Ovary (tissue), 10 donors: ENCODE results near the gene SLC7A5. TPM values are rescaled to one million over a fixed set of nuclear protein-coding genes. Genes with fewer than 3 reads are reported as not detected.
"Not testable (repeated sequence)": the region's sequence is repeated elsewhere in the genome, so short reads cannot be mapped to it uniquely, and the experiment has no call there.

Experiments
- DNase-seq, 5 donors: peaks; one replicate each; pipeline ENCODE4 v3.0.0-alpha.2; 2019 to 2020
- H3K27ac ChIP-seq, 2 donors: fragments of 200-600 bp; one replicate each; pipeline versions ENCODE4 v1.5.1 to v1.8.0; 2019 to 2022
- H3K27me3 ChIP-seq: fragments of 200-600 bp; one replicate; pipeline ENCODE4 v1.8.0; 2022
- H3K36me3 ChIP-seq: fragments of 200-600 bp; sonication (generic); one replicate; pipeline ENCODE4 v1.5.1; 2019
- H3K4me1 ChIP-seq: one replicate; pipeline ENCODE4 v1.8.1; 2013; ENCODE audit warnings: mild to moderate bottlenecking, moderate library complexity; ENCODE audit not compliant: insufficient read depth
- H3K4me3 ChIP-seq: fragments of 200-600 bp; sonication (generic); one replicate; pipeline ENCODE4 v1.5.1; 2017
- H3K9me3 ChIP-seq, 2 donors: fragments of 200-600 bp in 1 of 2; sonication (generic) in 1 of 2; one replicate each; pipeline versions ENCODE4 v1.5.1 to v1.8.1; 2013 to 2019; ENCODE audit warnings: mild to moderate bottlenecking in 1 of 2, moderate library complexity in 1 of 2
- CTCF ChIP-seq, 3 donors: fragments of 450-650 bp in 2 of 3; fragments of 200-600 bp in 1 of 3; IDR thresholded peaks; one replicate each; pipeline versions ENCODE4 v1.5.1 to v1.8.0; 2016 to 2022; ENCODE audit warnings: antibody characterized with exemption in 3 of 3, mild to moderate bottlenecking in 1 of 3
- EP300 ChIP-seq: sonication (generic); formaldehyde crosslinking; IDR thresholded peaks from one replicate; pipeline ENCODE4 v1.6.1; 2017; ENCODE audit warnings: antibody characterized with exemption
- POLR2A ChIP-seq: fragments of 450-650 bp; IDR thresholded peaks from one replicate; pipeline ENCODE4 v1.6.1; 2017; ENCODE audit warnings: antibody characterized with exemption, mild to moderate bottlenecking, moderate library complexity
- WGBS, 3 donors: extraction: QIAGEN DNeasy Blood & Tissue Kit in 1 of 3; methylation state at CpG; one replicate each; pipeline versions ENCODE4 v1.1.5 to v1.1.7; 2013 to 2017; 5-methylcytosine and 5-hydroxymethylcytosine counted together
- intact Hi-C, 4 donors: fragments of 100-400 bp; cut with DNase I; formaldehyde crosslinking; loops; one replicate each; pipeline versions ENCODE4 v1.11.0 to v1.15.1; 2022 to 2023
- long read RNA-seq, 3 donors: library from polyadenylated mRNA in 2 of 3; unstranded in 2 of 3; transcript quantifications; one replicate each; pipeline ENCODE4 v2.0.0 and lab custom pipeline, GENCODE V29; 2021 to 2026
- polyA plus RNA-seq, 2 donors: library from polyadenylated mRNA; stranded (reverse); fragments of 200-250 nt in 1 of 2; fragments of 350-450 nt in 1 of 2; fragmentation: Illumina TruSeq in 1 of 2; extraction: RNeasy Lipid Tissue Mini Kit (QIAGEN cat#74804) in 1 of 2; gene quantifications; one replicate each; pipeline ENCODE4 v1.2.3, GENCODE V29; 2013 to 2014
- total RNA-seq, 7 donors: library from RNA; depleted of rRNA in 2 of 7; stranded (reverse); fragments of >200 nt in 2 of 7; fragmentation: NEBNext Ultra II Directional in 3 of 7; extraction: Animal tissue kit (Norgen Biotek cat#: 25700) in 3 of 7; gene quantifications; one replicate each; pipeline versions ENCODE4 v1.1.0 to v1.2.4, GENCODE V29; 2016 to 2023
- donor health status: DM: no; HTN: no; CAD: no; lungs with moderate emphysema.
- donor health status: DM: no; HTN: no; CAD: no.
- donor health status: Bipolar disorder and iron deficiency.
- donor health status: DM: yes; HTN: yes; CAD: no.
- donor health status: DM: no; HTN: no; CAD: no.
- donor health status: DM: yes; HTN: yes; CAD: no.

SLC7A5 gene
- 10 to 100 TPM in 3 of 7 donors, 1 to 10 TPM in 4; 3.1 to 64.3 (median 9.2) TPM for total RNA-seq
- polyA plus RNA-seq = 10 to 100 TPM in 1 of 2 donors, 1 to 10 TPM in 1; 3.7 to 20.8 TPM
- long read RNA-seq, donor 1, partial matches to known transcripts = 1 of 18 reads
- long read RNA-seq, donor 1, other reads (novel, unspliced or antisense) = 17 of 18 reads
- long read RNA-seq, donor 2, full-length matches to known transcripts = 9 of 9 reads
- long read RNA-seq, donor 2, partial matches to known transcripts = 0 of 9 reads
- long read RNA-seq, donor 2, other reads (novel, unspliced or antisense) = 0 of 9 reads
- long read RNA-seq, donor 3, full-length matches to known transcripts = 2 of 10 reads
- long read RNA-seq, donor 3, partial matches to known transcripts = 0 of 10 reads
- long read RNA-seq, donor 3, other reads (novel, unspliced or antisense) = 8 of 10 reads

DNA sequence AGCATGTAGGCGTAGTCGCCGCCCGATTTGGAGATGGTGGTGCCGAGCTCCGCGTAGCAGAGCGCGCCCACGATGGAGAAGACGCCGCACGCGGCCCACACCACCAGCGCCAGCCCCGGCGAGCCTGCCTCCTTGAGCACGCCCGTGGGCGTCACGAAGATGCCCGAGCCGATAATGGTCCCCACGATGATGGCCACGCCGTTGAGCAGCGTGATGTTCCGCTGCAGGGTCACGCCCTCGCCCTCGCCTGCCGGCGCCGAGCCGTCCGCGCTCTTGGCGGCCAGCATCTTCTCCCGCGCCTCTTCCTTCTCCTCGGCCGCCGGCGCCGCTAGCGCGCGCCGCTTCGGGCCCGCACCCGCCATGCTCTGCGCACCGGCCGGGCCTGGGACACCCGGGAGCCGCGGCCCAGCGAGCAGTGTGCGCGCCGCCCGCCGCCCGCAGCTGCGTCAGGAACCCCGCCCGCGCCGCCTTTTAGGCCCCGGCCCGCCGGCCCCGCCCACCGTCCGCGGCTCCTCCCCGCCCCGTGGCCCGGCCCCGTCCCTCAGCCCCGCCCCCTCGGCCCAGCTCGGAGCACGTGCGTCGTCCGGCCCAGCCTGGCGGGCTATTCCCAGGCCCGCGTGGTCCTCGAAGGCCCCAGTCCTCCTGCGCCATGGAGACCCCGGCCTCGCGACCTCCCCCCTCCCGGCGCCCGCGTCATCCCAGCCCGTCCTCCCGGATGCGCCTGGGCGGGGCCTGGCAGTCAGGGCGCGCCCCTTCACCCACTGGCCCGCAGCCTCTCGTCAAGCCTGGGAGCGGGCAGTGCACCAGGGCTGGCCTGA lies at the start of gene SLC7A5:
TSS of gene SLC7A5 (minus strand) at position 447 of the 818 bp plus-strand sequence. CDS start at position 362, 85 bp downstream.
- intact Hi-C loops, H3K36me3 ChIP-seq, H3K4me1 ChIP-seq, H3K27ac ChIP-seq, H3K27me3 ChIP-seq, H3K9me3 ChIP-seq: not testable (repeated sequence)
- peak within 1 kb of the TSS; percentile 30 for H3K4me3 ChIP-seq
- DNase-seq = peak; percentile 62 to 82 (median 76)
- WGBS, 3 donors = 1 to 4% (median 2%) methylated on average over 35 to 109 of the region's 109 CpGs

GRCh38 chr16:87918338-87918737 lies 49.0 kb upstream of the SLC7A5 start:
- DNase-seq = peak; percentile 80 to 85 (median 84)
- H3K36me3 ChIP-seq = no peaks in the 10 kb centered on the region
- peak overlapping the region in 1 of 2 donors; percentile 79 for H3K27ac ChIP-seq
- H3K4me1 ChIP-seq = peaks cover 9% of the 10 kb centered on the region
- TF ChIP-seq EP300 = no peak
- no peak for TF ChIP-seq CTCF (IDR thresholded peaks at IDR 0.05)
- no peak for TF ChIP-seq POLR2A
- H3K4me3 ChIP-seq = no peak overlapping the region
- 8 to 21% (median 11%) methylated on average over 13 of the region's 13 CpGs for WGBS, 3 donors
- no peaks in the 10 kb centered on the region for H3K27me3 ChIP-seq
- H3K9me3 ChIP-seq = no peaks in the 10 kb centered on the region
- intact Hi-C loops = no loop called here

GRCh38 chr16:87917503-87917902 lies 48.2 kb upstream of the SLC7A5 start:
- no peak for TF ChIP-seq EP300
- TF ChIP-seq CTCF (IDR thresholded peaks at IDR 0.05) = no peak
- TF ChIP-seq POLR2A = no peak
- Histone ChIP-seq H3K4me1 (peaks cover 9% of the 10 kb centered on the region), H3K27ac (no peak overlapping the region), H3K9me3 (no peaks in the 10 kb centered on the region), H3K27me3 (no peaks in the 10 kb centered on the region), H3K4me3 (no peak overlapping the region), H3K36me3 (no peaks in the 10 kb centered on the region)
- 79 to 86% (median 82%) methylated on average over 9 of the region's 9 CpGs for WGBS, 3 donors
- intact Hi-C loops = no loop called here
- no peak for DNase-seq

GRCh38 chr16:87914812-87915211 lies 45.5 kb upstream of the SLC7A5 start:
- Histone ChIP-seq H3K4me1 (peaks cover 7% of the 10 kb centered on the region), H3K4me3 (no peak overlapping the region), H3K9me3 (no peaks in the 10 kb centered on the region), H3K27me3 (no peaks in the 10 kb centered on the region), H3K27ac (no peak overlapping the region), H3K36me3 (no peaks in the 10 kb centered on the region)
- 90 to 94% (median 92%) methylated on average over 25 of the region's 25 CpGs for WGBS, 3 donors
- intact Hi-C loops = no loop called here
- TF ChIP-seq CTCF (IDR thresholded peaks at IDR 0.05) (no peak), POLR2A (no peak)
- no peak for DNase-seq

DNA sequence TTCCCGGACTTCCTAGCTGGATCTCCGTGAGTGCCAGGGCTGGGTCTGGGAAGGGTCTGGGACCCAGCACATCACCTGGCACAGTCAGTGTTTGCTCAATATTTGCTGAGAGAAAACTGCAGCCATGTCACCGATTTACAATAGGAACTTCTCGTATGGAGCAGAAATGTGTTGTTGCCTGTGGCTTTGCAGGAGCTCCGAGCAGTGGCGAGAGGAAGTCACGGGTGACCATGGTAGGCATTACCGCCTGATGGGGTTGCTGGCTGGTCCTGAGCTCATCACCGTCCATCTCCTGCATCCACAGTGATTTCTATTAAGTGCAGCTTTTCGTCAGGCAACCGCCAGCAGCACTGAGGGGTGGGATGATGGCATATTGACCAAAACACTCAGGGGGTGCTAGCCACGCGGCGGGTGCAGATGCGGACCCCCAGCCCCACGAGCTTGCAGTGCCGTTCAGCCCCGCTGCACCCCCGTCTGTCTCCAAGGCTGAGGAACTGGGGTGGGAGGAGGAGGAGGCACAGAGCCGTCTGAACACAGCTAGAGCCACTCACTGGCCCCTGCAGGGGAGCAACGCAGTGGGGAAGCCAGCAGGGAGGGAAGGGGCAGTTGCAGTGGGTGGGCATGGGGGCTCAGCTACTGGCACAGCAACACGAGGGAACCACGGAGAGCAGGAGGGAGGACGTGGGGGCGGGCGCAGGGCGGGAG lies 44.9 kb upstream of the SLC7A5 start:
- intact Hi-C loops, H3K4me1 ChIP-seq, DNase-seq, H3K27me3 ChIP-seq, H3K4me3 ChIP-seq, H3K27ac ChIP-seq, H3K36me3 ChIP-seq, H3K9me3 ChIP-seq: not testable (repeated sequence)
- WGBS, 3 donors = 63 to 70% (median 66%) methylated on average over 20 to 27 of the region's 27 CpGs

- H3K9me3 ChIP-seq, H3K27me3 ChIP-seq, intact Hi-C loops, DNase-seq, H3K27ac ChIP-seq, H3K4me1 ChIP-seq, H3K4me3 ChIP-seq, H3K36me3 ChIP-seq: not testable (repeated sequence)
- 85 to 88% (median 87%) methylated on average over 18 of the region's 18 CpGs for WGBS, 3 donors
Observed at GRCh38 chr16:87912691-87913090, 43.4 kb upstream of the SLC7A5 start.

GRCh38 chr16:87911106-87911763 lies 41.9 kb upstream of the SLC7A5 start:
- peak overlapping the region in 1 of 2 donors; percentile 38 for H3K27ac ChIP-seq
- WGBS, 3 donors = 60 to 63% (median 60%) methylated on average over 19 to 23 of the region's 23 CpGs
- intact Hi-C loops, H3K9me3 ChIP-seq, H3K36me3 ChIP-seq, H3K4me1 ChIP-seq, H3K27me3 ChIP-seq, H3K4me3 ChIP-seq: not testable (repeated sequence)
- DNase-seq = peak; percentile 27 to 72 (median 57)
